Stomach (tissue), 4 donors: ENCODE results near the gene C17orf114.

Experiments
- POLR2A ChIP-seq, 4 donors: fragments of 450-650 bp; IDR thresholded peaks; one replicate each; pipeline ENCODE4 v1.6.1; 2016; ENCODE audit warnings: antibody characterized with exemption in 4 of 4, control low read depth in 2 of 4, mild to moderate bottlenecking in 1 of 4, moderate library complexity in 1 of 4
- POLR2AphosphoS5 ChIP-seq, 3 donors: sonication (generic); formaldehyde crosslinking; IDR thresholded peaks; one replicate each; pipeline ENCODE4 v1.6.1; 2016; ENCODE audit warnings: antibody characterized with exemption in 3 of 3
- TF ChIP-seq, protein P1 (sequence below), 7 experiments: fragments of 450-650 bp in 4 of 7; fragments of 200-600 bp in 3 of 7; sonication (generic) in 3 of 7; IDR thresholded peaks; one replicate each; pipeline ENCODE4 v1.5.1; 2016 to 2019; ENCODE audit warnings: antibody characterized with exemption in 7 of 7, control low read depth in 2 of 7, mild to moderate bottlenecking in 1 of 7

DNA sequence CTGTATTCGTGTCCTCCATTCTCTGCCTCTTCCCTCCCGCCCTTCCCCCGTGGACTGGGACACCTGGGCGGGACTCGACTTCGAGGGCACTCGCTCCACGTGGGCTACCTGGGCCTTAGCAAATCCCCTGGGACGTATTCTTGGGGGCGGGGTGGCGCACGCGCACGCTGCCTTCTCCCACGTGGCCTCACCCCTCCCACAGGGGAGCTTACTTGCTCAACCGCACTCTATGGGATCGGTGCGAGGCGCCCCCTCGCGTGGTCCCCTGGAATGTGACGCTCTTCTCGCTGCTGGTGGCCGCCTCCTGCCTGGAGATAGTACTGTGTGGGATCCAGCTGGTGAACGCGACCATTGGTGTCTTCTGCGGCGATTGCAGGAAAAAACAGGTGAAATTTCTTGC, 19.5 kb downstream of the C17orf114 start:
- TF ChIP-seq, protein P1, sequence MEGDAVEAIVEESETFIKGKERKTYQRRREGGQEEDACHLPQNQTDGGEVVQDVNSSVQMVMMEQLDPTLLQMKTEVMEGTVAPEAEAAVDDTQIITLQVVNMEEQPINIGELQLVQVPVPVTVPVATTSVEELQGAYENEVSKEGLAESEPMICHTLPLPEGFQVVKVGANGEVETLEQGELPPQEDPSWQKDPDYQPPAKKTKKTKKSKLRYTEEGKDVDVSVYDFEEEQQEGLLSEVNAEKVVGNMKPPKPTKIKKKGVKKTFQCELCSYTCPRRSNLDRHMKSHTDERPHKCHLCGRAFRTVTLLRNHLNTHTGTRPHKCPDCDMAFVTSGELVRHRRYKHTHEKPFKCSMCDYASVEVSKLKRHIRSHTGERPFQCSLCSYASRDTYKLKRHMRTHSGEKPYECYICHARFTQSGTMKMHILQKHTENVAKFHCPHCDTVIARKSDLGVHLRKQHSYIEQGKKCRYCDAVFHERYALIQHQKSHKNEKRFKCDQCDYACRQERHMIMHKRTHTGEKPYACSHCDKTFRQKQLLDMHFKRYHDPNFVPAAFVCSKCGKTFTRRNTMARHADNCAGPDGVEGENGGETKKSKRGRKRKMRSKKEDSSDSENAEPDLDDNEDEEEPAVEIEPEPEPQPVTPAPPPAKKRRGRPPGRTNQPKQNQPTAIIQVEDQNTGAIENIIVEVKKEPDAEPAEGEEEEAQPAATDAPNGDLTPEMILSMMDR (IDR thresholded peaks at IDR 0.05) = no peak
- no peak for TF ChIP-seq POLR2AphosphoS5 (IDR thresholded peaks at IDR 0.05)
- no peak for TF ChIP-seq POLR2A (IDR thresholded peaks at IDR 0.05)
